ENCODE data around the gene MRPS7. TPM values are rescaled to one million over a fixed set of nuclear protein-coding genes. Genes with fewer than 3 reads are reported as not detected.
"Not testable (repeated sequence)": the region's sequence is repeated elsewhere in the genome, so short reads cannot be mapped to it uniquely, and the experiment has no call there.

The MRPS7 gene
- total RNA-seq, 6 experiments from 2014 or later, result 58.2 to 64.7 (median 60.2) TPM

GRCh38 chr17:75288770-75289114 is 27.1 kb downstream of the MRPS7 start:
- H3K9me3 Mint-ChIP-seq, result no peaks in the 10 kb centered on the region
- TF ChIP-seq CTCF (IDR thresholded peaks at IDR 0.05), result no peak
- peak overlapping the region; percentile 99 for H3K4me3 Mint-ChIP-seq
- peaks cover 3% of the 10 kb centered on the region; the same call in 1 of the 2 replicates for H3K27me3 Mint-ChIP-seq (ENCODE audit: insufficient read depth)
- peaks cover 8% of the 10 kb centered on the region for H3K4me1 Mint-ChIP-seq (ENCODE audit: low read depth)
- DNase-seq, result no peak
- no peaks in the 10 kb centered on the region for H3K36me3 Mint-ChIP-seq (ENCODE audit: low read depth)
- H3K27ac Mint-ChIP-seq, result peak overlapping the region; percentile 100

GRCh38 chr17:75289115-75289831 is 27.6 kb downstream of the MRPS7 start, which contains the start of gene SLC25A19:
TSS of gene SLC25A19 (minus strand) at chr17:75289433. CDS start at chr17:75286764, 2,669 bp downstream.
- Mint-ChIP-seq H3K36me3 (ENCODE audit: low read depth) (no peaks in the 10 kb centered on the region), H3K27me3 (ENCODE audit: insufficient read depth) (peaks cover 3% of the 10 kb centered on the region; the same call in 1 of the 2 replicates), H3K4me1 (ENCODE audit: low read depth) (peaks cover 8% of the 10 kb centered on the region), H3K4me3 (peak within 1 kb of the TSS; percentile 99), H3K9me3 (no peaks in the 10 kb centered on the region), H3K27ac (peak within 1 kb of the TSS; percentile 100)
- peak; percentile 99 for DNase-seq
- TF ChIP-seq CTCF (IDR thresholded peaks at IDR 0.05), result peak; percentile 50

GRCh38 chr17:75289832-75290337 is 28.2 kb downstream of the MRPS7 start:
- peak; percentile 64 for DNase-seq
- peak overlapping the region; percentile 100 for H3K27ac Mint-ChIP-seq
- peaks cover 3% of the 10 kb centered on the region; the same call in 1 of the 2 replicates for H3K27me3 Mint-ChIP-seq (ENCODE audit: insufficient read depth)
- H3K4me1 Mint-ChIP-seq (ENCODE audit: low read depth), result peaks cover 8% of the 10 kb centered on the region
- no peaks in the 10 kb centered on the region for H3K9me3 Mint-ChIP-seq
- peak overlapping the region; percentile 99 for H3K4me3 Mint-ChIP-seq
- H3K36me3 Mint-ChIP-seq (ENCODE audit: low read depth), result no peaks in the 10 kb centered on the region
- TF ChIP-seq CTCF (IDR thresholded peaks at IDR 0.05), result peak; percentile 13; the same call in 1 of the 2 replicates

- H3K36me3 Mint-ChIP-seq (ENCODE audit: low read depth); H3K4me3 Mint-ChIP-seq; H3K9me3 Mint-ChIP-seq; DNase-seq; H3K27me3 Mint-ChIP-seq (ENCODE audit: insufficient read depth); H3K27ac Mint-ChIP-seq; H3K4me1 Mint-ChIP-seq (ENCODE audit: low read depth): not testable (repeated sequence)
Observed at GRCh38 chr17:75292810-75293448, 31.2 kb downstream of the MRPS7 start.

- no peak for DNase-seq
- H3K36me3 Mint-ChIP-seq (ENCODE audit: low read depth), result no peaks in the 10 kb centered on the region
- H3K9me3 Mint-ChIP-seq, result no peaks in the 10 kb centered on the region
- TF ChIP-seq CTCF (IDR thresholded peaks at IDR 0.05), result no peak
- H3K4me3 Mint-ChIP-seq, result no peak overlapping the region
- no peaks in the 10 kb centered on the region for H3K27me3 Mint-ChIP-seq (ENCODE audit: insufficient read depth)
- no peak overlapping the region for H3K27ac Mint-ChIP-seq
- H3K4me1 Mint-ChIP-seq (ENCODE audit: low read depth), result no peaks in the 10 kb centered on the region
Observed at GRCh38 chr17:75295201-75296158, 33.8 kb downstream of the MRPS7 start.

All from HFFc6 (cell line).